ENCODE measurements around the gene ADAMTS16. TPM values are rescaled to one million over a fixed set of nuclear protein-coding genes. Genes with fewer than 3 reads are reported as not detected.

Gene ADAMTS16
- total and polyA plus RNA-seq, 9 of the 15 experiments (the other 6 are each of a cell fraction or from before 2014, with no cell fraction given): not detected

DNA sequence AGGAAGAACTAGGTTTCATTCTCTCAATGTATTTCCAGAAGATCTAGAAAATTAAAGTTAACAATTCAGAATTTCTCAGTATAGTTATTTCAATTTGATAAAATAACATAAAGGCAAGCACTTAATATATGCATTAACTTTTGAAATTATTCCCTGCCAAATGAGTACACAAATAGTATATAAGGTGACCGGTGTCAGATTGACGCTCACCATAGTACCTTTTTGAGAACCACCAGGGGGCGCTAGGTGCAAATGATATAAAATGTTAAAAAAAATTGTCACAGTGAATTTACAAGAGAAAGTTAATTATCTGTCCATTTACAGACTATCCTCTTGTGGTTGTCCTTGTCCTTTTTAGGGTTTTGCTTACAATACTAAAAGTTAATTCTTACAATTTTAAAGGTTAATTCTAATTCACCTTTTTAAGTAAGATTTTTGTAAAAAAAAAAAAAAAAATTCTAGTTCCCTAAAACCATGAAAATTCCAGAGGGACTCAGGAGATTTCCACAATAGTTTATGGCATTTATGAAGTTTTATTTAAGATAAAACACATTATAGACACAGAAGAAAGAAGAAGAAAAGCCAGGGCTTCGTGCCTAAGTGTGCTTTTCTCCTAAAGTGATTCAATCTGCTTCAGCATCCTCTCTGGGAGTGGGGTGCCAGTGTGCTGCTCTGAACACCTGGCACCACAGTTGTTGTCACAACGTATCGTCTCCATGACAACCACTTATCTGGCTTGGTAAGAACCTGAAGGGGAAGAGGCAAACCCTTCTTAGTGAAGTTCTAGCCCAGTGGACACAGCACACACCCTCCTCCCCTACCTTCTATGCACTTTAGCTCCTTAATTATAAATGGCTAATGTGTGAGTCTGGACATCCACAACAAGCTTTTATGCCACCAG is 1.7 kb downstream of the ADAMTS16 start (continued):
- TF ChIP-seq, protein P1, sequence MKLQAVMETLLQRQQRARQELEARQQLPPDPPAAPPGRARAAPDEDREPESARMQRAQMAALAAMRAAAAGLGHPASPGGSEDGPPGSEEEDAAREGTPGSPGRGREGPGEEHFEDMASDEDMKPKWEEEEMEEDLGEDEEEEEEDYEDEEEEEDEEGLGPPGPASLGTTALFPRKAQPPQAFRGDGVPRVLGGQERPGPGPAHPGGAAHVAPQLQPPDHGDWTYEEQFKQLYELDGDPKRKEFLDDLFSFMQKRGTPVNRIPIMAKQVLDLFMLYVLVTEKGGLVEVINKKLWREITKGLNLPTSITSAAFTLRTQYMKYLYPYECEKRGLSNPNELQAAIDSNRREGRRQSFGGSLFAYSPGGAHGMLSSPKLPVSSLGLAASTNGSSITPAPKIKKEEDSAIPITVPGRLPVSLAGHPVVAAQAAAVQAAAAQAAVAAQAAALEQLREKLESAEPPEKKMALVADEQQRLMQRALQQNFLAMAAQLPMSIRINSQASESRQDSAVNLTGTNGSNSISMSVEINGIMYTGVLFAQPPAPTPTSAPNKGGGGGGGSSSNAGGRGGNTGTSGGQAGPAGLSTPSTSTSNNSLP (IDR thresholded peaks at IDR 0.05; ENCODE audit: borderline replicate concordance, low read depth, low read length): peak; percentile 67; the same call in 1 of the 2 replicates
- TF ChIP-seq SMC3 (conservative IDR thresholded peaks at IDR 0.05; ENCODE audit: insufficient read depth, low read depth, low read length) (peak; percentile 70), RBM34 (IDR thresholded peaks at IDR 0.05; ENCODE audit: borderline replicate concordance, insufficient read depth, low read length) (no peak)
- TF ChIP-seq, protein P2, sequence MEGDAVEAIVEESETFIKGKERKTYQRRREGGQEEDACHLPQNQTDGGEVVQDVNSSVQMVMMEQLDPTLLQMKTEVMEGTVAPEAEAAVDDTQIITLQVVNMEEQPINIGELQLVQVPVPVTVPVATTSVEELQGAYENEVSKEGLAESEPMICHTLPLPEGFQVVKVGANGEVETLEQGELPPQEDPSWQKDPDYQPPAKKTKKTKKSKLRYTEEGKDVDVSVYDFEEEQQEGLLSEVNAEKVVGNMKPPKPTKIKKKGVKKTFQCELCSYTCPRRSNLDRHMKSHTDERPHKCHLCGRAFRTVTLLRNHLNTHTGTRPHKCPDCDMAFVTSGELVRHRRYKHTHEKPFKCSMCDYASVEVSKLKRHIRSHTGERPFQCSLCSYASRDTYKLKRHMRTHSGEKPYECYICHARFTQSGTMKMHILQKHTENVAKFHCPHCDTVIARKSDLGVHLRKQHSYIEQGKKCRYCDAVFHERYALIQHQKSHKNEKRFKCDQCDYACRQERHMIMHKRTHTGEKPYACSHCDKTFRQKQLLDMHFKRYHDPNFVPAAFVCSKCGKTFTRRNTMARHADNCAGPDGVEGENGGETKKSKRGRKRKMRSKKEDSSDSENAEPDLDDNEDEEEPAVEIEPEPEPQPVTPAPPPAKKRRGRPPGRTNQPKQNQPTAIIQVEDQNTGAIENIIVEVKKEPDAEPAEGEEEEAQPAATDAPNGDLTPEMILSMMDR (IDR thresholded peaks at IDR 0.05 in 2 of 3, conservative IDR thresholded peaks at IDR 0.05 in 1 of 3; ENCODE audit: insufficient read depth in 2 of 3, low read depth in 1 of 3, low read length in 3 of 3): peak; percentile 48 to 87 (median 61); a peak in 5 of 6 replicates

DNA sequence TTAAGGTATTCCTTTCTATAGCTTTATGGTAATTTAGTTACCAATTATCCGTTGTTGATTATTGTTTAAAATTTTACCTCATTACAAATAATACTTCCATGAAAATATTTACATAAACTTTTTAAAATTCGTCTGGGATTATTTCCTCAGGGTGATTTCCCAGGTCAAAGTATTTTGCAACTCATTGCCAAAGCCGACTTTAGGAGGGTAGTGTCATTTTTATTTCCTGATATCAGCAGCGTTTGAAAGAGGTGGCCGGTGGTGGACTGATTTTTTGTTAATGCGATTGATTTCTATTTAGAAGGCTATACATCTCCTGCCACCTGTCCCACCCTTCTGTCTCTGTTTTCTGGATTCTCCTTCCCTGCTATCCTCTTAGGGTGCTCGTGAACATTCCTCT is 4.3 kb downstream of the ADAMTS16 start:
- CTCF ChIA-PET (ENCODE audit: low intra/inter-chr PET ratio): no interaction called here
- Histone ChIP-seq H3K9me1 (ENCODE audit: control insufficient read depth, insufficient read depth, low read length) (no peaks in the 10 kb centered on the region), H3K9ac (ENCODE audit: insufficient read depth in 1 of 2, low read depth in 2 of 2, low read length in 2 of 2) (no peak overlapping the region), H3K36me3 (ENCODE audit: control insufficient read depth, insufficient read depth, low read length) (no peaks in the 10 kb centered on the region), H2AFZ (ENCODE audit: low read depth, low read length) (no peak overlapping the region), H3K4me1 (replicated peaks in 1 of 2; ENCODE audit: control insufficient read depth in 2 of 2, insufficient read depth in 2 of 2, low read length in 2 of 2) (peaks cover 0 to 3% of the 10 kb centered on the region in 2 experiments; a peak in 1 of 5 replicates), H3K9me3 (replicated peaks; ENCODE audit: control insufficient read depth, insufficient read depth, low read depth, low read length) (no peaks in the 10 kb centered on the region), H4K20me1 (replicated peaks; ENCODE audit: control insufficient read depth, insufficient read depth, low read length) (no peaks in the 10 kb centered on the region), H3K27me3 (ENCODE audit: control insufficient read depth in 2 of 2, insufficient read depth in 2 of 2, low read length in 2 of 2) (peaks cover 4 to 10% of the 10 kb centered on the region in 2 experiments; a peak in 4 of 5 replicates), H3K4me2 (ENCODE audit: insufficient read depth, low read length) (no peak overlapping the region), H3K27ac (ENCODE audit: extremely low read depth, low read depth, low read length) (no peak overlapping the region), H3K79me2 (ENCODE audit: control insufficient read depth, insufficient read depth, low read length) (no peaks in the 10 kb centered on the region), H3K4me3 (no peak overlapping the region)
- no peak for FAIRE-seq
- intact Hi-C loops (cut with micrococcal nuclease): loop anchor here (5.0 kb wide), 1 partner anchor 267 kb away; no protein-coding TSS in a partner anchor
- BruUV-seq (replicated peaks): no TSS peak
- POLR2A ChIA-PET: no interaction called here
- no peak for DNase-seq (ENCODE audit: extremely low read depth in 1 of 4, low spot score in 3 of 4)
- in situ Hi-C loops (cut with MboI): no loop called here
- no peak for ATAC-seq
- 2% methylated on average over 7 of the region's 7 CpGs for WGBS (ENCODE audit: insufficient coverage, low coverage, missing lambda C conversion rate)
- no peak for TF ChIP-seq SMARCA5 (IDR thresholded peaks at IDR 0.05)
- TF ChIP-seq ZNF668 (CRISPR knock-in tag; IDR thresholded peaks at IDR 0.05): no peak
- no peak for TF ChIP-seq HMGN3 (IDR thresholded peaks at IDR 0.05; ENCODE audit: borderline replicate concordance, extremely low read depth, insufficient read length, low read depth, low read length)
- TF ChIP-seq SMARCE1 (IDR thresholded peaks at IDR 0.05): no peak
- TF ChIP-seq ZNF232 (CRISPR knock-in tag; IDR thresholded peaks at IDR 0.05): no peak
- no peak for TF ChIP-seq NFATC3 (IDR thresholded peaks at IDR 0.05)
- no peak for TF ChIP-seq LCOR (CRISPR knock-in tag; IDR thresholded peaks at IDR 0.05)
- no peak for TF ChIP-seq TEAD2 (tag; IDR thresholded peaks at IDR 0.05)
- no peak for TF ChIP-seq SREBF1 (IDR thresholded peaks at IDR 0.05; ENCODE audit: borderline replicate concordance, low read depth, low read length)
- TF ChIP-seq, protein P3, sequence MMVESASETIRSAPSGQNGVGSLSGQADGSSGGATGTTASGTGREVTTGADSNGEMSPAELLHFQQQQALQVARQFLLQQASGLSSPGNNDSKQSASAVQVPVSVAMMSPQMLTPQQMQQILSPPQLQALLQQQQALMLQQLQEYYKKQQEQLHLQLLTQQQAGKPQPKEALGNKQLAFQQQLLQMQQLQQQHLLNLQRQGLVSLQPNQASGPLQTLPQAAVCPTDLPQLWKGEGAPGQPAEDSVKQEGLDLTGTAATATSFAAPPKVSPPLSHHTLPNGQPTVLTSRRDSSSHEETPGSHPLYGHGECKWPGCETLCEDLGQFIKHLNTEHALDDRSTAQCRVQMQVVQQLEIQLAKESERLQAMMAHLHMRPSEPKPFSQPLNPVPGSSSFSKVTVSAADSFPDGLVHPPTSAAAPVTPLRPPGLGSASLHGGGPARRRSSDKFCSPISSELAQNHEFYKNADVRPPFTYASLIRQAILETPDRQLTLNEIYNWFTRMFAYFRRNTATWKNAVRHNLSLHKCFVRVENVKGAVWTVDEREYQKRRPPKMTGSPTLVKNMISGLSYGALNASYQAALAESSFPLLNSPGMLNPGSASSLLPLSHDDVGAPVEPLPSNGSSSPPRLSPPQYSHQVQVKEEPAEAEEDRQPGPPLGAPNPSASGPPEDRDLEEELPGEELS (CRISPR knock-in tag; IDR thresholded peaks at IDR 0.05; ENCODE audit: borderline replicate concordance): no peak
